Left renal cortex interstitium (tissue), 4 donors: ENCODE data around the gene TMEM258. TPM values are rescaled to one million over a fixed set of nuclear protein-coding genes. Genes with fewer than 3 reads are reported as not detected.

Experiments used
- DNase-seq, 4 donors: peaks; one replicate each; pipeline ENCODE4 v3.0.0-alpha.2; 2013; ENCODE audit warnings: low read depth in 4 of 4, low spot score in 2 of 4, missing footprints in 1 of 4
- polyA plus RNA-seq, 4 donors: library from polyadenylated mRNA; unstranded; fragments of 120-200 nt; gene quantifications; one replicate each; pipeline ENCODE4 v1.2.1, GENCODE V29; 2013; ENCODE audit not compliant: insufficient read length in 4 of 4

The TMEM258 gene
- polyA plus RNA-seq, 4 donors = 151 to 213 (median 165) TPM

GRCh38 chr11:61744609-61745156, 47.7 kb downstream of the TMEM258 start:
- no peak for DNase-seq

- DNase-seq = no peak
Observed at GRCh38 chr11:61744181-61744580, 48.2 kb downstream of the TMEM258 start.

GRCh38 chr11:61743486-61744095, 48.8 kb downstream of the TMEM258 start:
- DNase-seq = no peak

DNA sequence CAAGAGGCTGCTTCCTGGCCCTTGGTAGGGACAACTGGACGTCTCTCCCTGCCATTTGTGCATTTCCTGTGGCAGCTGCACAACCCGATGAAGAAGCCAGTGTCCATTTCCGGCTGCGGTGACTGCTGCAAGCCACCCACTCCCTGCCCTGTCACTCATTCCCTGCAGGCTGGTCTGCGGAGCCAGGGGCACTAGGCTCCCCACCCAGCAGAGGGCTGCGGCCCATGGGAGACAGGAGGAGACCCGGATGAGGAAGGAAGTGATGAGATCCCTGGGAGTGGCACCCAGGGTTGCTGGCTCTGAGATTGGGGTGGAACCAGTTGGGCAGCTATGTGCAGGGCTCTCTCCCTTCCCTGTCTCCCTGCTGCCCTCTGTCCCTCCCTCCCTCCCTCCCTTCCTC, 50.0 kb downstream of the TMEM258 start:
- no peak for DNase-seq

- DNase-seq = no peak
Observed at GRCh38 chr11:61739966-61740365, 52.4 kb downstream of the TMEM258 start.

- DNase-seq = no peak
Observed at GRCh38 chr11:61739413-61739812, 53.0 kb downstream of the TMEM258 start.

Other genes starting within 250 kb of the TMEM258 start
- gene SYT7, start 211.5 kb downstream of the TMEM258 start, polyA plus RNA-seq = 1 to 10 TPM; 4.9 to 7.1 (median 6.0) TPM
- gene DAGLA, start 112.2 kb downstream of the TMEM258 start, polyA plus RNA-seq = 1 to 10 TPM; 3.3 to 5.5 (median 4.4) TPM
- gene MYRF, start 40.0 kb downstream of the TMEM258 start, polyA plus RNA-seq = 10 to 100 TPM; 17.3 to 32.8 (median 22.9) TPM
- 10 to 100 TPM; 36.6 to 47.7 (median 38.5) TPM for gene FEN1, start 312 bp upstream of the TMEM258 start, polyA plus RNA-seq
- 10 to 100 TPM; 37.0 to 44.4 (median 43.7) TPM for gene FADS1, start 24.4 kb upstream of the TMEM258 start, polyA plus RNA-seq
- 100 to 1,000 TPM in 2 of 4 donors, 10 to 100 TPM in 2; 82.9 to 117 (median 98.9) TPM for gene FADS2, start 35.7 kb upstream of the TMEM258 start, polyA plus RNA-seq
- gene FADS3, start 98.9 kb upstream of the TMEM258 start, polyA plus RNA-seq = 10 to 100 TPM; 16.2 to 21.5 (median 16.8) TPM
- gene RAB3IL1, start 125.0 kb upstream of the TMEM258 start, polyA plus RNA-seq = 10 to 100 TPM; 18.8 to 28.5 (median 23.5) TPM
- gene BEST1, start 157.8 kb upstream of the TMEM258 start, polyA plus RNA-seq = 1 to 10 TPM; 3.7 to 6.8 (median 4.9) TPM
- 1,000 to 10,000 TPM; 2,075 to 2,330 (median 2,257) TPM for gene FTH1, start 175.0 kb upstream of the TMEM258 start, polyA plus RNA-seq